ENCODE results near the gene MAPK1IP1L.

MAPK1IP1L gene

GRCh38 chr14:55098561-55098898 lies 47.1 kb downstream of the MAPK1IP1L start:
- no peak for DNase-seq

- no peak for DNase-seq
Measured at GRCh38 chr14:55099756-55100155, 48.3 kb downstream of the MAPK1IP1L start.

GRCh38 chr14:55101698-55102097 lies 50.3 kb downstream of the MAPK1IP1L start:
- DNase-seq: no peak

- no peak for DNase-seq
Measured at GRCh38 chr14:55102141-55102621, 50.7 kb downstream of the MAPK1IP1L start.

GRCh38 chr14:55103005-55103640 lies 51.7 kb downstream of the MAPK1IP1L start:
- no peak for DNase-seq

- no peak for DNase-seq
Measured at GRCh38 chr14:55103971-55104954, 52.8 kb downstream of the MAPK1IP1L start.

GRCh38 chr14:55105991-55106390 lies 54.5 kb downstream of the MAPK1IP1L start:
- no peak for DNase-seq

- DNase-seq: no peak
Measured at GRCh38 chr14:55107766-55108554, 56.5 kb downstream of the MAPK1IP1L start.

- DNase-seq: no peak
Measured at GRCh38 chr14:55109836-55110235, 58.4 kb downstream of the MAPK1IP1L start.

GRCh38 chr14:55111122-55111708 lies 59.8 kb downstream of the MAPK1IP1L start:
- DNase-seq: no peak

- no peak for DNase-seq
Measured at GRCh38 chr14:55114720-55115119, 63.3 kb downstream of the MAPK1IP1L start.

- DNase-seq: no peak
Measured at GRCh38 chr14:55115460-55115859, 64.0 kb downstream of the MAPK1IP1L start.

GRCh38 chr14:55115861-55116245 lies 64.4 kb downstream of the MAPK1IP1L start:
- DNase-seq: no peak

- DNase-seq: no peak
Measured at GRCh38 chr14:55116246-55117030, 65.0 kb downstream of the MAPK1IP1L start.

GRCh38 chr14:55117803-55118441 lies 66.5 kb downstream of the MAPK1IP1L start:
- no peak for DNase-seq

- DNase-seq: no peak
Measured at GRCh38 chr14:55118761-55119160, 67.3 kb downstream of the MAPK1IP1L start.

Measured in NCI-H1930 (cell line).